ENCODE data around the gene MAN1C1. TPM values are rescaled to one million over a fixed set of nuclear protein-coding genes. Genes with fewer than 3 reads are reported as not detected.

MAN1C1 gene
- total RNA-seq, 2 donors from 2014 or later = 2.7 to 4.3 TPM

- no peaks in the 10 kb centered on the region for H3K9me3 ChIP-seq
- H3K4me1 ChIP-seq = no peaks in the 10 kb centered on the region
- intact Hi-C loops (cut with DNase I) = loop anchor here (5.0 kb wide), 3 partner anchors 132 to 202 kb away; no protein-coding TSS in a partner anchor
- H3K27me3 ChIP-seq = no peaks in the 10 kb centered on the region
- DNase-seq = no peak
- H3K27ac ChIP-seq = no peak overlapping the region
- H3K36me3 ChIP-seq = no peaks in the 10 kb centered on the region
- H3K9ac ChIP-seq (ENCODE audit: low read depth in 2 of 2, low read length in 2 of 2) = no peak overlapping the region
- TF ChIP-seq CTCF (IDR thresholded peaks at IDR 0.05) = no peak
- H3K4me3 ChIP-seq = no peak overlapping the region
Observed at GRCh38 chr1:25609921-25610320, 6.7 kb upstream of the MAN1C1 start.

- Histone ChIP-seq H3K36me3 (no peaks in the 10 kb centered on the region), H3K9ac (ENCODE audit: low read depth in 2 of 2, low read length in 2 of 2) (no peak overlapping the region), H3K27me3 (no peaks in the 10 kb centered on the region), H3K9me3 (no peaks in the 10 kb centered on the region), H3K27ac (no peak overlapping the region), H3K4me3 (no peak overlapping the region), H3K4me1 (peaks cover 4% of the 10 kb centered on the region)
- no peak for TF ChIP-seq CTCF (IDR thresholded peaks at IDR 0.05)
- no peak for DNase-seq
- intact Hi-C loops (cut with DNase I) = loop anchor here (5.0 kb wide), 1 partner anchor 131 kb away; no protein-coding TSS in a partner anchor
Observed at GRCh38 chr1:25610822-25611630, 5.6 kb upstream of the MAN1C1 start.

GRCh38 chr1:25611843-25612242 is 4.7 kb upstream of the MAN1C1 start:
- peaks cover 6% of the 10 kb centered on the region for H3K4me1 ChIP-seq
- H3K9me3 ChIP-seq = no peaks in the 10 kb centered on the region
- intact Hi-C loops (cut with DNase I) = loop anchor here (5.0 kb wide), 1 partner anchor 130 kb away; no protein-coding TSS in a partner anchor
- H3K9ac ChIP-seq (ENCODE audit: low read depth in 2 of 2, low read length in 2 of 2) = no peak overlapping the region
- no peak overlapping the region for H3K4me3 ChIP-seq
- H3K36me3 ChIP-seq = no peaks in the 10 kb centered on the region
- no peak for DNase-seq
- TF ChIP-seq CTCF (IDR thresholded peaks at IDR 0.05) = no peak
- H3K27me3 ChIP-seq = no peaks in the 10 kb centered on the region
- no peak overlapping the region for H3K27ac ChIP-seq

GRCh38 chr1:25612421-25612820 is 4.2 kb upstream of the MAN1C1 start:
- Histone ChIP-seq H3K4me1 (peaks cover 6% of the 10 kb centered on the region), H3K4me3 (no peak overlapping the region), H3K9ac (ENCODE audit: low read depth in 2 of 2, low read length in 2 of 2) (no peak overlapping the region), H3K27me3 (no peaks in the 10 kb centered on the region), H3K27ac (no peak overlapping the region), H3K9me3 (no peaks in the 10 kb centered on the region), H3K36me3 (no peaks in the 10 kb centered on the region)
- no peak for DNase-seq
- intact Hi-C loops (cut with DNase I) = loop anchor here (5.0 kb wide), 1 partner anchor 130 kb away; no protein-coding TSS in a partner anchor
- TF ChIP-seq CTCF (IDR thresholded peaks at IDR 0.05) = no peak

GRCh38 chr1:25613091-25613490 is 3.5 kb upstream of the MAN1C1 start:
- no peak for TF ChIP-seq CTCF (IDR thresholded peaks at IDR 0.05)

More at GRCh38 chr1:25613091-25613490, 3.5 kb upstream of the MAN1C1 start:
- Histone ChIP-seq H3K36me3 (no peaks in the 10 kb centered on the region), H3K27ac (no peak overlapping the region), H3K4me1 (peaks cover 6% of the 10 kb centered on the region), H3K4me3 (no peak overlapping the region), H3K9ac (ENCODE audit: low read depth in 2 of 2, low read length in 2 of 2) (no peak overlapping the region), H3K27me3 (peaks cover 7% of the 10 kb centered on the region), H3K9me3 (no peaks in the 10 kb centered on the region)
- intact Hi-C loops (cut with DNase I) = loop anchor here (5.0 kb wide), 1 partner anchor 129 kb away; no protein-coding TSS in a partner anchor
- no peak for DNase-seq
